Smooth muscle cell (in vitro differentiated cells): ENCODE results near the gene HOATZ. TPM values are rescaled to one million over a fixed set of nuclear protein-coding genes. Genes with fewer than 3 reads are reported as not detected.
A peak's percentile ranks its signal among the peaks of the same experiment; 100 is the strongest.

Experiments used
- DNase-seq: peaks from one replicate; lab custom pipeline; 2025; ENCODE audit not compliant: unreplicated experiment; lab: John Stamatoyannopoulos, UW
- H2AFZ ChIP-seq: fragments of 200-600 bp; sonication (generic); 2 replicates; pipeline ENCODE4 v1.6.0; 2016; ENCODE audit warnings: antibody characterized with exemption, low read depth, mild to moderate bottlenecking
- H3F3A ChIP-seq: fragments of 200-600 bp; sonication (generic); 2 replicates; pipeline ENCODE4 v1.6.0; 2017; ENCODE audit warnings: antibody characterized with exemption, low read depth
- H3K27ac ChIP-seq: fragments of 200-600 bp; sonication (generic); 2 replicates; pipeline ENCODE4 v1.5.1; 2016; ENCODE audit warnings: low read depth, mild to moderate bottlenecking
- H3K27me3 ChIP-seq: fragments of 200-600 bp; sonication (generic); 2 replicates; pipeline ENCODE4 v1.6.1; 2016; ENCODE audit warnings: low read depth, mild to moderate bottlenecking
- H3K36me3 ChIP-seq: fragments of 200-600 bp; sonication (generic); 2 replicates; pipeline ENCODE4 v1.5.1; 2016; ENCODE audit warnings: low read depth
- H3K4me1 ChIP-seq: fragments of 200-600 bp; sonication (generic); 2 replicates; pipeline ENCODE4 v1.5.1; 2016; ENCODE audit warnings: low read depth
- H3K4me2 ChIP-seq: fragments of 200-600 bp; sonication (generic); 2 replicates; pipeline ENCODE4 v1.6.0; 2016; ENCODE audit warnings: mild to moderate bottlenecking
- H3K4me3 ChIP-seq: fragments of 200-600 bp; sonication (generic); 2 replicates; pipeline ENCODE4 v1.5.1; 2016; ENCODE audit warnings: mild to moderate bottlenecking
- H3K79me2 ChIP-seq: fragments of 200-600 bp; sonication (generic); 2 replicates; pipeline ENCODE4 v1.6.0; 2016; ENCODE audit warnings: low read depth, mild to moderate bottlenecking
- H3K9ac ChIP-seq: fragments of 200-600 bp; sonication (generic); 2 replicates; pipeline ENCODE4 v1.6.0; 2016; ENCODE audit warnings: low read depth
- H3K9me3 ChIP-seq: fragments of 200-600 bp; sonication (generic); replicated peaks from 2 replicates; pipeline ENCODE4 v1.5.1; 2016; ENCODE audit warnings: low read depth
- H4K20me1 ChIP-seq: fragments of 200-600 bp; sonication (generic); 2 replicates; pipeline ENCODE4 v1.6.0; 2016; ENCODE audit warnings: low read depth
- WGBS: methylation state at CpG from one replicate; pipeline ENCODE4 v1.1.7; 2016; ENCODE audit warnings: low lambda C conversion rate; 5-methylcytosine and 5-hydroxymethylcytosine counted together
- polyA plus RNA-seq: library from polyadenylated mRNA; unstranded; fragments of >200 nt; fragmentation: Nextera tagmentation; extraction: Ambion mirVana; gene quantifications from 2 replicates; pipeline ENCODE4 v1.2.1, GENCODE V29; 2016
- total RNA-seq: library from RNA; depleted of rRNA; stranded (reverse); fragments of >200 nt; gene quantifications from 2 replicates; pipeline ENCODE4 v1.2.3, GENCODE V29; 2014
- TF ChIP-seq, protein P1 (sequence below): fragments of 200-600 bp; sonication (generic); IDR thresholded peaks from 2 replicates; pipeline ENCODE4 v1.5.1; 2017; ENCODE audit warnings: borderline replicate concordance, mild to moderate bottlenecking, antibody characterized with exemption; ENCODE audit not compliant: insufficient read depth, poor library complexity, severe bottlenecking

The HOATZ gene
- total and polyA plus RNA-seq, 2 experiments from 2014 or later, result 0.85 to 1.2 TPM

GRCh38 chr11:111560800-111561199, 46.2 kb downstream of the HOATZ start:
- 93% methylated on average over 3 of the region's 3 CpGs for WGBS
- DNase-seq, result no peak
- H3F3A ChIP-seq, result no peaks in the 10 kb centered on the region
- no peaks in the 10 kb centered on the region for H3K27me3 ChIP-seq
- H2AFZ ChIP-seq, result no peak overlapping the region
- H3K9ac ChIP-seq, result no peak overlapping the region
- TF ChIP-seq, protein P1, sequence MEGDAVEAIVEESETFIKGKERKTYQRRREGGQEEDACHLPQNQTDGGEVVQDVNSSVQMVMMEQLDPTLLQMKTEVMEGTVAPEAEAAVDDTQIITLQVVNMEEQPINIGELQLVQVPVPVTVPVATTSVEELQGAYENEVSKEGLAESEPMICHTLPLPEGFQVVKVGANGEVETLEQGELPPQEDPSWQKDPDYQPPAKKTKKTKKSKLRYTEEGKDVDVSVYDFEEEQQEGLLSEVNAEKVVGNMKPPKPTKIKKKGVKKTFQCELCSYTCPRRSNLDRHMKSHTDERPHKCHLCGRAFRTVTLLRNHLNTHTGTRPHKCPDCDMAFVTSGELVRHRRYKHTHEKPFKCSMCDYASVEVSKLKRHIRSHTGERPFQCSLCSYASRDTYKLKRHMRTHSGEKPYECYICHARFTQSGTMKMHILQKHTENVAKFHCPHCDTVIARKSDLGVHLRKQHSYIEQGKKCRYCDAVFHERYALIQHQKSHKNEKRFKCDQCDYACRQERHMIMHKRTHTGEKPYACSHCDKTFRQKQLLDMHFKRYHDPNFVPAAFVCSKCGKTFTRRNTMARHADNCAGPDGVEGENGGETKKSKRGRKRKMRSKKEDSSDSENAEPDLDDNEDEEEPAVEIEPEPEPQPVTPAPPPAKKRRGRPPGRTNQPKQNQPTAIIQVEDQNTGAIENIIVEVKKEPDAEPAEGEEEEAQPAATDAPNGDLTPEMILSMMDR, result no peak
- peaks cover 6% of the 10 kb centered on the region for H3K4me1 ChIP-seq
- no peak overlapping the region for H3K27ac ChIP-seq
- no peaks in the 10 kb centered on the region for H3K79me2 ChIP-seq
- H3K9me3 ChIP-seq, result no peaks in the 10 kb centered on the region
- no peaks in the 10 kb centered on the region for H3K36me3 ChIP-seq
- H3K4me3 ChIP-seq, result no peak overlapping the region
- no peaks in the 10 kb centered on the region for H4K20me1 ChIP-seq
- no peak overlapping the region for H3K4me2 ChIP-seq

DNA sequence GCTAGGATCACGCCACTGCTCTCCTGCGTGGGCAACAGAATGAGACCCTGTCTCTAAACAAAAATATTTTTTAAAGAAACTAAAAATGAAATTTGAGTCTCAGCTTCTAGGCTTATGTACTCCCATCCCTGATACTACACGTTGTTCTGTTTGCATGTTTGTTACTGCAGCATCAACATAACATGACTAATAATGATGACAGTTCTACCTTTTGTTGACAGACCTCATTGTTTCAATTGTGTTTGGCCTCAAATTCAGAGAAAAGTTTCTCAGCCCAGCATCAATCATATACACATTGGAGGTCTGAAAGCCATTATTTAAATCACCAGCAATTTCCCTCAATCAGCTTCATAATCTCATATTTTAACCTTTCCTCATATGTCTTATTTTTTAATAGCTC, 46.7 kb downstream of the HOATZ start:
- no peak overlapping the region for H3K4me2 ChIP-seq

GRCh38 chr11:111561791-111562325, 47.3 kb downstream of the HOATZ start:
- H3K9ac ChIP-seq, result peak overlapping the region; percentile 29

More for the DNA sequence above, 46.7 kb downstream of the HOATZ start:
- Histone ChIP-seq H3K27me3 (no peaks in the 10 kb centered on the region), H3K9me3 (no peaks in the 10 kb centered on the region), H3F3A (no peaks in the 10 kb centered on the region), H3K79me2 (no peaks in the 10 kb centered on the region), H3K36me3 (no peaks in the 10 kb centered on the region), H3K4me1 (peaks cover 6% of the 10 kb centered on the region), H2AFZ (no peak overlapping the region), H3K27ac (peak overlapping the region; percentile 72), H3K4me3 (no peak overlapping the region), H4K20me1 (no peaks in the 10 kb centered on the region), H3K9ac (no peak overlapping the region)
- 81% methylated on average over 3 of the region's 3 CpGs for WGBS
- TF ChIP-seq, protein P1, result no peak
- no peak for DNase-seq

More at GRCh38 chr11:111561791-111562325, 47.3 kb downstream of the HOATZ start:
- H3K9me3 ChIP-seq, result no peaks in the 10 kb centered on the region
- TF ChIP-seq, protein P1, result no peak
- no peak overlapping the region for H2AFZ ChIP-seq
- no peaks in the 10 kb centered on the region for H3K27me3 ChIP-seq
- peak overlapping the region; percentile 72 for H3K27ac ChIP-seq
- H3K4me1 ChIP-seq, result peaks cover 6% of the 10 kb centered on the region
- DNase-seq, result no peak
- 57% methylated on average over 3 of the region's 3 CpGs for WGBS
- H3K36me3 ChIP-seq, result no peaks in the 10 kb centered on the region
- no peak overlapping the region for H3K4me2 ChIP-seq
- H3K4me3 ChIP-seq, result no peak overlapping the region
- no peaks in the 10 kb centered on the region for H3F3A ChIP-seq
- no peaks in the 10 kb centered on the region for H3K79me2 ChIP-seq
- H4K20me1 ChIP-seq, result no peaks in the 10 kb centered on the region
